NCI-H82 (cell line): ENCODE results near the gene CCDC30.
"Not testable (repeated sequence)": the region's sequence is repeated elsewhere in the genome, so short reads cannot be mapped to it uniquely, and the experiment has no call there.

Experiments
- DNase-seq: peaks from one replicate; lab custom pipeline; 2025; lab: John Stamatoyannopoulos, UW

CCDC30 gene

GRCh38 chr1:42529724-42530181 lies 66.7 kb downstream of the CCDC30 start:
- no peak for DNase-seq

GRCh38 chr1:42531043-42531442 lies 68.0 kb downstream of the CCDC30 start:
- no peak for DNase-seq

- DNase-seq, result no peak
Observed at GRCh38 chr1:42533101-42533863, 70.2 kb downstream of the CCDC30 start.

- DNase-seq, result no peak
Observed at GRCh38 chr1:42541104-42541503, 78.0 kb downstream of the CCDC30 start.

- no peak for DNase-seq
Observed at GRCh38 chr1:42551180-42551579, 88.1 kb downstream of the CCDC30 start.

- DNase-seq, result no peak
Observed at GRCh38 chr1:42551590-42551989, 88.5 kb downstream of the CCDC30 start.

- DNase-seq, result peak; percentile 17
Observed at GRCh38 chr1:42552636-42553035, 89.5 kb downstream of the CCDC30 start.

GRCh38 chr1:42557230-42557851 lies 94.3 kb downstream of the CCDC30 start:
- DNase-seq, result no peak

- no peak for DNase-seq
Observed at GRCh38 chr1:42567038-42567437, 104.0 kb downstream of the CCDC30 start.

GRCh38 chr1:42576935-42577334 lies 113.8 kb downstream of the CCDC30 start:
- no peak for DNase-seq

- no peak for DNase-seq
Observed at GRCh38 chr1:42586016-42586415, 122.9 kb downstream of the CCDC30 start.

- DNase-seq, result no peak
Observed at GRCh38 chr1:42587753-42588152, 124.7 kb downstream of the CCDC30 start.

GRCh38 chr1:42592811-42593210 lies 129.7 kb downstream of the CCDC30 start:
- no peak for DNase-seq

GRCh38 chr1:42593486-42594100 lies 130.5 kb downstream of the CCDC30 start:
- no peak for DNase-seq

- no peak for DNase-seq
Observed at GRCh38 chr1:42601472-42601871, 138.4 kb downstream of the CCDC30 start.

GRCh38 chr1:42613803-42614131 lies 150.7 kb downstream of the CCDC30 start:
- DNase-seq, result no peak

GRCh38 chr1:42618866-42619265 lies 155.8 kb downstream of the CCDC30 start:
- no peak for DNase-seq

GRCh38 chr1:42620307-42620706 lies 157.2 kb downstream of the CCDC30 start:
- no peak for DNase-seq

GRCh38 chr1:42621180-42621579 lies 158.1 kb downstream of the CCDC30 start:
- not testable (repeated sequence) for DNase-seq

- DNase-seq, result not testable (repeated sequence)
Observed at GRCh38 chr1:42627205-42627604, 164.1 kb downstream of the CCDC30 start.

- peak; percentile 80 for DNase-seq
Observed at GRCh38 chr1:42639116-42639515, 176.0 kb downstream of the CCDC30 start.

- no peak for DNase-seq
Observed at GRCh38 chr1:42646056-42646455, 183.0 kb downstream of the CCDC30 start.

GRCh38 chr1:42657201-42657600 lies 194.1 kb downstream of the CCDC30 start:
- DNase-seq, result no peak
